AG20443 (cell line): ENCODE data around the gene STK33.

Source experiments
- DNase-seq: peaks from one replicate; pipeline ENCODE4 v3.0.0; 2012; ENCODE audit warnings: low spot score, mixed read lengths

Gene STK33

GRCh38 chr11:8415195-8415594 is 178.8 kb downstream of the STK33 start:
- no peak for DNase-seq

- DNase-seq: no peak
These were observed 185.7 kb downstream of the STK33 start for GRCh38 chr11:8408151-8408941.

- DNase-seq: no peak
These were observed 190.7 kb downstream of the STK33 start for GRCh38 chr11:8403310-8403709.

- no peak for DNase-seq
These were observed 201.1 kb downstream of the STK33 start for GRCh38 chr11:8392886-8393285.

- no peak for DNase-seq
These were observed 201.9 kb downstream of the STK33 start for GRCh38 chr11:8392166-8392565.

GRCh38 chr11:8390851-8391612 is 203.0 kb downstream of the STK33 start:
- no peak for DNase-seq

GRCh38 chr11:8389029-8389996 is 204.7 kb downstream of the STK33 start:
- DNase-seq: no peak

GRCh38 chr11:8387693-8388092 is 206.3 kb downstream of the STK33 start:
- no peak for DNase-seq

GRCh38 chr11:8387141-8387540 is 206.9 kb downstream of the STK33 start:
- DNase-seq: no peak

- DNase-seq: no peak
These were observed 207.7 kb downstream of the STK33 start for GRCh38 chr11:8386134-8386864.

GRCh38 chr11:8384199-8384821 is 209.7 kb downstream of the STK33 start:
- DNase-seq: no peak

GRCh38 chr11:8383627-8384026 is 210.4 kb downstream of the STK33 start:
- no peak for DNase-seq

- DNase-seq: no peak
These were observed 210.8 kb downstream of the STK33 start for GRCh38 chr11:8383227-8383626.

GRCh38 chr11:8382436-8383053 is 211.5 kb downstream of the STK33 start:
- peak; percentile 48 for DNase-seq

GRCh38 chr11:8381871-8382396 is 212.1 kb downstream of the STK33 start:
- DNase-seq: no peak

GRCh38 chr11:8381343-8381742 is 212.7 kb downstream of the STK33 start:
- no peak for DNase-seq

GRCh38 chr11:8375932-8376331 is 218.1 kb downstream of the STK33 start:
- no peak for DNase-seq

GRCh38 chr11:8375460-8375859 is 218.6 kb downstream of the STK33 start:
- no peak for DNase-seq

GRCh38 chr11:8374716-8375115 is 219.3 kb downstream of the STK33 start:
- DNase-seq: no peak
